AG10803 (cell line): ENCODE results near the gene MRPS34.

Experiments used
- DNase-seq: peaks from one replicate; pipeline ENCODE4 v3.0.0; 2010; ENCODE audit warnings: low read depth
- H3K4me3 ChIP-seq: 2 replicates; pipeline ENCODE4 v1.5.1; 2011; ENCODE audit warnings: mild to moderate bottlenecking, low read length, control low read depth
- CTCF ChIP-seq: conservative IDR thresholded peaks from 2 replicates; pipeline ENCODE4 v1.5.1; 2011; ENCODE audit warnings: mild to moderate bottlenecking, low read length, control low read depth, inconsistent platforms

The MRPS34 gene

GRCh38 chr16:1780677-1781072 is 7.7 kb upstream of the MRPS34 start:
- DNase-seq, result no peak
- H3K4me3 ChIP-seq, result no peak overlapping the region; the same call in 1 of the 2 replicates
- no peak for TF ChIP-seq CTCF

GRCh38 chr16:1779741-1780676 is 7.1 kb upstream of the MRPS34 start:
- H3K4me3 ChIP-seq, result no peak overlapping the region
- no peak for DNase-seq

GRCh38 chr16:1779234-1779701 is 6.3 kb upstream of the MRPS34 start:
- TF ChIP-seq CTCF, result no peak
- H3K4me3 ChIP-seq, result no peak overlapping the region
- DNase-seq, result no peak

More at GRCh38 chr16:1779741-1780676, 7.1 kb upstream of the MRPS34 start:
- no peak for TF ChIP-seq CTCF

GRCh38 chr16:1778200-1779179 is 5.6 kb upstream of the MRPS34 start:
- H3K4me3 ChIP-seq, result no peak overlapping the region
- no peak for DNase-seq
- no peak for TF ChIP-seq CTCF

GRCh38 chr16:1777375-1778199 is 4.7 kb upstream of the MRPS34 start:
- no peak for TF ChIP-seq CTCF
- DNase-seq, result no peak
- no peak overlapping the region for H3K4me3 ChIP-seq

GRCh38 chr16:1776991-1777374 is 4.0 kb upstream of the MRPS34 start:
- no peak for TF ChIP-seq CTCF
- DNase-seq, result no peak
- no peak overlapping the region for H3K4me3 ChIP-seq
